Tibial nerve (tissue), 4 donors: Measurements from ENCODE around the gene MPZL3. TPM values are rescaled to one million over a fixed set of nuclear protein-coding genes. Genes with fewer than 3 reads are reported as not detected.

ENCODE experiments used
- DNase-seq, 2 donors: peaks; one replicate each; pipeline ENCODE4 v3.0.0-alpha.2; 2019; ENCODE audit warnings: low spot score in 2 of 2
- H3K27ac ChIP-seq, 4 donors: fragments of 200-600 bp; sonication (generic) in 3 of 4; one replicate each; pipeline ENCODE4 v1.5.1; 2017 to 2019; ENCODE audit warnings: mild to moderate bottlenecking in 1 of 4
- H3K27me3 ChIP-seq, 2 donors: fragments of 200-600 bp; sonication (generic) in 1 of 2; one replicate each; pipeline versions ENCODE4 v1.5.1 to v1.6.0; 2017 to 2019
- H3K36me3 ChIP-seq, 3 donors: fragments of 200-600 bp; sonication (generic); one replicate each; pipeline ENCODE4 v1.5.1; 2018 to 2019
- H3K4me1 ChIP-seq, 4 donors: fragments of 200-600 bp; sonication (generic) in 3 of 4; one replicate each; pipeline ENCODE4 v1.5.1; 2017 to 2019
- H3K4me3 ChIP-seq, 4 donors: fragments of 200-600 bp; sonication (generic) in 3 of 4; one replicate each; pipeline ENCODE4 v1.5.1; 2017 to 2019; ENCODE audit warnings: mild to moderate bottlenecking in 1 of 4, moderate library complexity in 1 of 4
- H3K9me3 ChIP-seq, 4 donors: fragments of 200-600 bp; sonication (generic) in 3 of 4; one replicate each; pipeline ENCODE4 v1.5.1; 2017 to 2019
- CTCF ChIP-seq, 5 experiments: fragments of 200-600 bp in 3 of 5; fragments of 450-650 bp in 2 of 5; sonication (generic) in 3 of 5; IDR thresholded peaks; one replicate each; pipeline ENCODE4 v1.5.1; 2016 to 2019; ENCODE audit warnings: antibody characterized with exemption in 5 of 5, mild to moderate bottlenecking in 3 of 5, moderate library complexity in 2 of 5
- EP300 ChIP-seq, 2 donors: sonication (generic); formaldehyde crosslinking; IDR thresholded peaks; one replicate each; pipeline ENCODE4 v1.6.1; 2017; ENCODE audit warnings: antibody characterized with exemption in 2 of 2, mild to moderate bottlenecking in 1 of 2
- POLR2A ChIP-seq, 2 donors: fragments of 450-650 bp; IDR thresholded peaks; one replicate each; pipeline ENCODE4 v1.6.1; 2017; ENCODE audit warnings: antibody characterized with exemption in 2 of 2, mild to moderate bottlenecking in 2 of 2, moderate library complexity in 2 of 2
- WGBS, 2 donors: methylation state at CpG; one replicate each; pipeline ENCODE4 v1.1.5; 2018; 5-methylcytosine and 5-hydroxymethylcytosine counted together
- total RNA-seq, 4 donors: library from RNA; depleted of rRNA; stranded (reverse); fragments of >200 nt; gene quantifications; one replicate each; pipeline ENCODE4 v1.1.0, GENCODE V29; 2016

The MPZL3 gene
- total RNA-seq, 4 donors from 2014 or later: 0.87 to 3.1 (median 1.9) TPM

DNA sequence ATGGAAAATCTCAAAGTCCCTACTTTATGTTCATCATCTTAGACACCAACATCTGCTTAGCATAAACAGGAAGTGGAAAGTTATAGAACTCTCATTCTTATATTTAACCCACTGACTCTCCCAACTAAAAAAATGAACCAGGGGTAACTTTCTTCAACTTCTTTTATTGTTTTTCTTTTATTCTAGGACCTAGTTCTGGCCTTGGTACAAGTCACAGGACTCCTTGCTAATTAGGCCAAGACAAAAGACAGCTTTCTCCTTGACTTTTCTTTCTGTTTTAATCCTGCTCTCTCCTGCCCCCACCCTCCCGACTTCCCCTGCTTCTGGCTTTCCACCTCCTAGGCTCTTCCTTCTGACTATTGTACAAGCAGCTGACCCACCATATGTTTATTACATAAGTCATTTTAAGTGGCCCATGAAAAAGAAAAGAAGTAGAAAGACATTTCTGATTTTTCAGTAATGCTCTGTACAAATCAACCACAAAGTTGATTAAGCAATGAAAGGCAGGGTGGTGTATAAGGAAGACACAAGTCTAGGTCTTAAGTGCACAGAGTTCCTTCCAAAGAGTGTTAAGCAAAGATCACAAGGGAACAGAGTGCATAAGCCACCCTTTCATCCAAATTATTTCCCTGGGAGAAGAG, 45.7 kb downstream of the MPZL3 start:
- no peaks in the 10 kb centered on the region for H3K36me3 ChIP-seq
- peaks cover 0 to 10% of the 10 kb centered on the region in 2 donors for H3K27me3 ChIP-seq
- H3K4me1 ChIP-seq: no peaks in the 10 kb centered on the region
- peak overlapping the region in 2 of 4 donors; percentile 27 to 62 for H3K27ac ChIP-seq
- 9 to 17% methylated on average over 1 of the region's 1 CpG for WGBS, 2 donors
- H3K4me3 ChIP-seq: no peak overlapping the region
- TF ChIP-seq POLR2A (IDR thresholded peaks at IDR 0.05) (no peak), EP300 (IDR thresholded peaks at IDR 0.05) (peak in 1 of 2 donors; percentile 53)
- peak in 1 of 2 donors; percentile 26 for DNase-seq
- no peaks in the 10 kb centered on the region for H3K9me3 ChIP-seq

- H3K4me1 ChIP-seq: no peaks in the 10 kb centered on the region
- peaks cover 0 to 4% of the 10 kb centered on the region in 2 donors for H3K27me3 ChIP-seq
- no peak for DNase-seq
- no peak overlapping the region for H3K4me3 ChIP-seq
- no peaks in the 10 kb centered on the region for H3K36me3 ChIP-seq
- peak overlapping the region in 2 of 4 donors; percentile 27 to 62 for H3K27ac ChIP-seq
- H3K9me3 ChIP-seq: no peaks in the 10 kb centered on the region
- WGBS, 2 donors: 89% methylated on average over 9 of the region's 9 CpGs
- TF ChIP-seq CTCF (IDR thresholded peaks at IDR 0.05) (no peak), POLR2A (IDR thresholded peaks at IDR 0.05) (no peak), EP300 (IDR thresholded peaks at IDR 0.05) (no peak)
Measured at GRCh38 chr11:118205606-118206378, 46.4 kb downstream of the MPZL3 start.

DNA sequence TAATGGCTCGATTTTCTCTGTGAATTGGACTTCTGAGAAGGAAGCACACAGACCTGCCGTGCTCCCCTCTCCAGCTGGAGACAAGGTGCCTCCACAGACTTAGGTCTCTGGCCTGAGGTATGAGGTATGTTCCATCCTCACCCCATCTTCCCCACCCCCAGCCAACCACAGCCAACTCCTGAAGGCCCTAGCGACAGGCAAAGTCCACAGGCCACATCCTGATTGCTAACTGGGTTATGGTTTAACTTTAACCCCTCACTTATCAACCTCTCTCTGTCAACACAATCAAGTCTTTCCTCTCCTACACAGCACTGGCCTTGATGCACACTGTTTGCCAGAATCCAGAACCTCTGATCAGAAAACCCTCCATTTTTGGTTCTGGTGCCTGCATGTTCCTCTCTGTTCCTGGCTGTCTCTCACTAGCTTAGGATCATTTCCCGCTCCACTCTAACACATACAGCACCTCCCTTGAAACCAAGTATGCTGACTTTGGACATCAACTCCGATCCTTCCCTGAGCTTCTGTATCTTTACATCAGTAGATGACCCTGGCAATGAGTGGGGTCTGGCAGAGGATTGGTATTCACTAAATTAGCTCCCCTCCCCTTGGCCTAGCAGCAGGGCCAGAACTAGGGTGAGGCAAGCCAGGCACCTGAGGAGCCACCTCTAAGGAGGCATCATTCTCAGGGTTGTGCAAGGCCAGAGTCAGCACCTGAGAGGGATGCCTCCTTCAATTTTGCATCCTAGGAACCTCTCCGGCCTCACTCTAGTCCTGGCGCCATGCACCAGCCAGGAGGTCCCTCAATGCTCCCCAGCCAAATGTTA, 49.4 kb downstream of the MPZL3 start:
- peaks cover 0 to 9% (median 0%) of the 10 kb centered on the region in 4 donors for H3K4me1 ChIP-seq
- H3K27me3 ChIP-seq: no peaks in the 10 kb centered on the region
- 76 to 78% methylated on average over 7 of the region's 7 CpGs for WGBS, 2 donors
- H3K4me3 ChIP-seq: no peak overlapping the region
- peak overlapping the region in 1 of 4 donors; percentile 23 for H3K27ac ChIP-seq
- no peaks in the 10 kb centered on the region for H3K9me3 ChIP-seq
- TF ChIP-seq CTCF (IDR thresholded peaks at IDR 0.05) (no peak), POLR2A (IDR thresholded peaks at IDR 0.05) (no peak), EP300 (IDR thresholded peaks at IDR 0.05) (no peak)
- no peaks in the 10 kb centered on the region for H3K36me3 ChIP-seq
- no peak for DNase-seq

DNA sequence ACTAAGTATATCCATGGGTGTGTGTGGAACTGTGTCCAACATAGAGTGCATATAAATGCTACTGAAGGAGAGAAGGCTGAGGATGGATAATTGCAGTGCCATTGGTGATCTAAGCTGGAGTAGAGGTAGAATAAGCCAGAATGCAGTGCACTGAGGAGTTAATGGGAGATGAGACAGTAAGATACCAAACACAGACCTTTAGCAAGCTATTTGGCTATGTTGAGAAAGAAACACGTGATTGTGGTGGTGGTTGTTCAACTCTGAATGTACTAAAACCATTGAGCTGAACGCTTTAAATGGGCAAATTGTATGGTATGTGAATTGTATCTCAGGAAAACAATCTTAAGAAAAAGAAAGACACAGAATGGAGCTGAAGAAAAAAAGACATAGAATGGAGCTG, 50.2 kb downstream of the MPZL3 start:
- Histone ChIP-seq H3K4me1 (peaks cover 0 to 9% (median 0%) of the 10 kb centered on the region in 4 donors), H3K36me3 (no peaks in the 10 kb centered on the region), H3K27ac (peak overlapping the region in 1 of 4 donors; percentile 23), H3K4me3 (no peak overlapping the region), H3K9me3 (no peaks in the 10 kb centered on the region), H3K27me3 (no peaks in the 10 kb centered on the region)
- no peak for DNase-seq
- no peak for TF ChIP-seq POLR2A (IDR thresholded peaks at IDR 0.05)
- 81 to 83% methylated on average over 2 of the region's 2 CpGs for WGBS, 2 donors

DNA sequence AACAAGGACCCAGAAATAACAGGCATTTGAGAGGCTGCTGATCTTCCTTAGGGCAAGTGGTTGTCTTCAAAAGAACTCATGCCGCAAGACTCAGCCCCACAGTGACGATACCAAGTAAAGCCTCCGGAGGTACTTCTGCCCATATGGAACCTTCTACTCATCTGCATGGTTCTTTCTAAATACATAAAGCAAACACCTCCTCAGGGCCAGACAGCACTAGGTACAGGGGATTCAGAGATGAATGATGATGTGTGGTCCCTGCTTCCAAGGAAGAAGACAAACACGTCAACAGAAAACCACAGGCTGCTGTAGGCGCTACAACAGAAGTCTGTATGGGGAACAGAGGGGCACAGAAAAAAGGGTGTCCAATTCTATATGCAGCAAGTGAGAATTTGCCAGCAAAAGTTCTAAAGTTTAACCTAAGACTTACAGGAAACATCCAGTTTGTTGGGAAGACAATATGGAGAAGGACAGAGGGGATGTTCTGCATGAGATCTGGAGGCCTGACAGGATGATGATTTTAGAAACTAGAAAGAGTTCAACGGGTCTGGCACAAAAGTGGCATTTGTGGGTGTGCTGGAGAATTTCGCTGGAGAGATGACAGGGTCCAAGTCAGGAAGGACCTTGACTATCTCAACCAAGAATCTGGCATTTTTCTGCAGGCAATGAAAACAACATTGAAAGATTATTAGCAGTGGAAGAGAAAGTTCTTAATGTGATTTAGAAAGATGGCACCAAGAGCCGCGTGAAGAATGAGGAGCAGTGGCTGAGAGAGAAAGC, 51.1 kb downstream of the MPZL3 start:
- 90 to 94% methylated on average over 9 of the region's 9 CpGs for WGBS, 2 donors
- DNase-seq: no peak
- Histone ChIP-seq H3K27ac (no peak overlapping the region), H3K9me3 (no peaks in the 10 kb centered on the region), H3K36me3 (no peaks in the 10 kb centered on the region), H3K4me3 (no peak overlapping the region), H3K4me1 (peaks cover 0 to 9% (median 0%) of the 10 kb centered on the region in 4 donors), H3K27me3 (no peaks in the 10 kb centered on the region)
- TF ChIP-seq EP300 (IDR thresholded peaks at IDR 0.05): no peak

GRCh38 chr11:118200497-118200896, 51.7 kb downstream of the MPZL3 start:
- Histone ChIP-seq H3K4me3 (no peak overlapping the region), H3K4me1 (peaks cover 0 to 11% (median 0%) of the 10 kb centered on the region in 4 donors), H3K36me3 (no peaks in the 10 kb centered on the region), H3K27ac (no peak overlapping the region), H3K9me3 (no peaks in the 10 kb centered on the region), H3K27me3 (no peaks in the 10 kb centered on the region)
- no peak for DNase-seq
- 81 to 87% methylated on average over 5 of the region's 5 CpGs for WGBS, 2 donors
- no peak for TF ChIP-seq POLR2A (IDR thresholded peaks at IDR 0.05)
- TF ChIP-seq CTCF (IDR thresholded peaks at IDR 0.05): no peak
- no peak for TF ChIP-seq EP300 (IDR thresholded peaks at IDR 0.05)
